Suprapubic skin (tissue), 4 donors: ENCODE data around the gene GDAP1L1. TPM values are rescaled to one million over a fixed set of nuclear protein-coding genes. Genes with fewer than 3 reads are reported as not detected.

Experiments
- DNase-seq, 2 donors: peaks; one replicate each; pipeline ENCODE4 v3.0.0-alpha.2; 2019; ENCODE audit warnings: low spot score in 2 of 2
- H3K27ac ChIP-seq: fragments of 200-600 bp; sonication (generic); one replicate; pipeline ENCODE4 v1.5.1; 2019
- H3K27me3 ChIP-seq: fragments of 200-600 bp; sonication (generic); one replicate; pipeline ENCODE4 v1.5.1; 2019
- H3K36me3 ChIP-seq: fragments of 200-600 bp; sonication (generic); one replicate; pipeline ENCODE4 v1.5.1; 2019
- H3K4me1 ChIP-seq: fragments of 200-600 bp; sonication (generic); one replicate; pipeline ENCODE4 v1.5.1; 2019
- H3K4me3 ChIP-seq: fragments of 200-600 bp; sonication (generic); one replicate; pipeline ENCODE4 v1.5.1; 2019; ENCODE audit warnings: mild to moderate bottlenecking
- H3K9me3 ChIP-seq: fragments of 200-600 bp; sonication (generic); one replicate; pipeline ENCODE4 v1.5.1; 2019
- CTCF ChIP-seq, 2 donors: fragments of 200-600 bp in 1 of 2; fragments of 450-650 bp in 1 of 2; sonication (generic) in 1 of 2; IDR thresholded peaks; one replicate each; pipeline ENCODE4 v1.5.1; 2016 to 2019; ENCODE audit warnings: antibody characterized with exemption in 2 of 2, mild to moderate bottlenecking in 1 of 2, moderate library complexity in 1 of 2
- EP300 ChIP-seq: sonication (generic); formaldehyde crosslinking; IDR thresholded peaks from one replicate; pipeline ENCODE4 v1.6.1; 2017; ENCODE audit warnings: antibody characterized with exemption
- POLR2A ChIP-seq, 2 donors: fragments of 450-650 bp; IDR thresholded peaks; one replicate each; pipeline ENCODE4 v1.6.1; 2017; ENCODE audit warnings: antibody characterized with exemption in 2 of 2, mild to moderate bottlenecking in 2 of 2, moderate library complexity in 2 of 2
- POLR2AphosphoS5 ChIP-seq, 3 donors: sonication (generic); formaldehyde crosslinking; IDR thresholded peaks; one replicate each; pipeline ENCODE4 v1.6.1; 2017; ENCODE audit warnings: antibody characterized with exemption in 3 of 3
- WGBS: methylation state at CpG from one replicate; pipeline ENCODE4 v1.1.5; 2018; 5-methylcytosine and 5-hydroxymethylcytosine counted together
- total RNA-seq, 4 donors: library from RNA; depleted of rRNA; stranded (reverse); fragments of >200 nt; gene quantifications; one replicate each; pipeline ENCODE4 v1.1.0, GENCODE V29; 2016

Gene GDAP1L1
- total RNA-seq, 4 donors from 2014 or later: not detected

- no peak overlapping the region for H3K4me3 ChIP-seq
- H3K27ac ChIP-seq: no peak overlapping the region
- H3K9me3 ChIP-seq: no peaks in the 10 kb centered on the region
- H3K36me3 ChIP-seq: no peaks in the 10 kb centered on the region
- TF ChIP-seq POLR2A (IDR thresholded peaks at IDR 0.05) (no peak), EP300 (no peak), POLR2AphosphoS5 (IDR thresholded peaks at IDR 0.05) (no peak), CTCF (IDR thresholded peaks at IDR 0.05) (no peak)
- peaks cover 39% of the 10 kb centered on the region for H3K4me1 ChIP-seq
- H3K27me3 ChIP-seq: no peaks in the 10 kb centered on the region
- 38% methylated on average over 4 of the region's 4 CpGs for WGBS
- no peak for DNase-seq
These were observed 34.3 kb upstream of the GDAP1L1 start for GRCh38 chr20:44212792-44213191.

GRCh38 chr20:44215125-44215524 is 32.0 kb upstream of the GDAP1L1 start:
- 58% methylated on average over 7 of the region's 7 CpGs for WGBS

GRCh38 chr20:44217342-44218092 is 29.6 kb upstream of the GDAP1L1 start:
- Histone ChIP-seq H3K36me3 (no peaks in the 10 kb centered on the region), H3K4me1 (peaks cover 4% of the 10 kb centered on the region), H3K27ac (no peak overlapping the region), H3K9me3 (no peaks in the 10 kb centered on the region), H3K27me3 (no peaks in the 10 kb centered on the region), H3K4me3 (no peak overlapping the region)
- no peak for TF ChIP-seq POLR2AphosphoS5 (IDR thresholded peaks at IDR 0.05)
- TF ChIP-seq CTCF (IDR thresholded peaks at IDR 0.05): peak; percentile 58 to 82
- no peak for TF ChIP-seq EP300
- WGBS: 42% methylated on average over 11 of the region's 11 CpGs
- DNase-seq: peak in 1 of 2 donors; percentile 68

More at GRCh38 chr20:44215125-44215524, 32.0 kb upstream of the GDAP1L1 start:
- Histone ChIP-seq H3K36me3 (no peaks in the 10 kb centered on the region), H3K4me3 (no peak overlapping the region), H3K4me1 (peaks cover 18% of the 10 kb centered on the region), H3K9me3 (no peaks in the 10 kb centered on the region), H3K27me3 (no peaks in the 10 kb centered on the region), H3K27ac (no peak overlapping the region)
- no peak for TF ChIP-seq POLR2AphosphoS5 (IDR thresholded peaks at IDR 0.05)
- no peak for TF ChIP-seq POLR2A (IDR thresholded peaks at IDR 0.05)
- TF ChIP-seq EP300: no peak
- TF ChIP-seq CTCF (IDR thresholded peaks at IDR 0.05): peak; percentile 63 to 64
- peak in 1 of 2 donors; percentile 64 for DNase-seq

GRCh38 chr20:44218446-44218845 is 28.7 kb upstream of the GDAP1L1 start:
- no peak overlapping the region for H3K27ac ChIP-seq
- H3K9me3 ChIP-seq: no peaks in the 10 kb centered on the region
- DNase-seq: no peak
- no peaks in the 10 kb centered on the region for H3K36me3 ChIP-seq
- H3K4me1 ChIP-seq: peaks cover 3% of the 10 kb centered on the region
- H3K4me3 ChIP-seq: no peak overlapping the region
- H3K27me3 ChIP-seq: no peaks in the 10 kb centered on the region
- no peak for TF ChIP-seq CTCF (IDR thresholded peaks at IDR 0.05)
- no peak for TF ChIP-seq POLR2AphosphoS5 (IDR thresholded peaks at IDR 0.05)
- no peak for TF ChIP-seq POLR2A (IDR thresholded peaks at IDR 0.05)
- TF ChIP-seq EP300: no peak
- WGBS: 41% methylated on average over 4 of the region's 4 CpGs

GRCh38 chr20:44219170-44219730 is 27.9 kb upstream of the GDAP1L1 start:
- TF ChIP-seq POLR2A (IDR thresholded peaks at IDR 0.05) (no peak), CTCF (IDR thresholded peaks at IDR 0.05) (no peak), POLR2AphosphoS5 (IDR thresholded peaks at IDR 0.05) (no peak)
- WGBS: 73% methylated on average over 5 of the region's 5 CpGs
- Histone ChIP-seq H3K4me3 (no peak overlapping the region), H3K36me3 (no peaks in the 10 kb centered on the region), H3K27ac (no peak overlapping the region), H3K9me3 (no peaks in the 10 kb centered on the region), H3K27me3 (no peaks in the 10 kb centered on the region), H3K4me1 (peaks cover 3% of the 10 kb centered on the region)
- DNase-seq: no peak
